SH-SY5Y (cell line): ENCODE data around the gene MCF2L2.

Source experiments
- GATA2 ChIP-seq: IDR thresholded peaks from 2 replicates; pipeline ENCODE4 v1.6.1; 2011; ENCODE audit warnings: mild to moderate bottlenecking, low read depth, low read length
- GATA3 ChIP-seq: IDR thresholded peaks from 2 replicates; pipeline ENCODE4 v1.6.1; 2011; ENCODE audit warnings: low read depth, mild to moderate bottlenecking, low read length, moderate library complexity

GRCh38 chr3:183272142-183272541, 156.3 kb downstream of the MCF2L2 start:
- TF ChIP-seq GATA2 (no peak), GATA3 (no peak)
